GM23248 (cell line): Measurements from ENCODE around the gene KCNQ5.

ENCODE experiments used
- EZH2 ChIP-seq: fragments of 200-600 bp; sonication (generic); IDR thresholded peaks from 2 replicates; pipeline ENCODE4 v1.6.1; 2018; ENCODE audit warnings: antibody characterized with exemption, mild to moderate bottlenecking; ENCODE audit not compliant: insufficient read depth, poor library complexity, severe bottlenecking
- EZH2phosphoT487 ChIP-seq: fragments of 200-600 bp; sonication (generic); IDR thresholded peaks from 2 replicates; pipeline ENCODE4 v1.6.1; 2018; ENCODE audit warnings: antibody characterized with exemption, moderate library complexity, mild to moderate bottlenecking, low read depth; ENCODE audit not compliant: insufficient read depth

DNA sequence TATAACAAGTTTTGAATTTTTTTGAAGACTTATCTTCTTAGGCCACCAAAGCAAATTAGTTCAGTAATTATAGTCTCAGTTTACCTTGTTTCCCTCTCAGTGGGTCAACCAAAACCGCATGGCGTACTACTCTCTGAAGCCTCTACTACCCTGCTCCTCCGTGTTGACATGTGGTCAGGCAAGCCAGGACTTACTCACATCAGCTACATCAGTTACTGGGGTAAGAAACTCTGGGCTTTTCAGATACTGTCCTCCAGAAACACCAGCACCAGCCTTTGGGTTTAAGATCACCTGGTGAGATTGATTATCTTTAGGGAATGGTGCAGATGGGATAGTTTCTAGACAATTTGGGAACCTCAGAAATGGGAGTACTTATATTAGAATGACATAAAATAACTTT, 55.1 kb downstream of the KCNQ5 start:
- TF ChIP-seq EZH2 (no peak), EZH2phosphoT487 (no peak)
